Stimulated activated effector memory CD8-positive, alpha-beta T cell treated with anti-CD3 and anti-CD28 coated beads, Interleukin-12 subunit alpha, Interleukin-12 subunit beta, amount 100 ng/mL, for 72 hours (primary cell): ENCODE data around the gene ADORA2B.

Experiments
- ATAC-seq: fragments of 150-1000 bp; cut with Tn5 transposase; 2 replicates; pipeline ENCODE4 v1.10.0; 2021
- DNase-seq, 2 donors: peaks; one replicate each; pipeline ENCODE4 v3.0.0; 2021 to 2022; ENCODE audit warnings: low spot score in 2 of 2
- H3K27ac Mint-ChIP-seq: one replicate; pipeline ENCODE4 v1.8.0; 2022; ENCODE audit warnings: mild to moderate bottlenecking, mixed read lengths
- H3K36me3 Mint-ChIP-seq: one replicate; pipeline ENCODE4 v1.8.0; 2022; ENCODE audit warnings: mild to moderate bottlenecking, mixed read lengths
- H3K4me1 Mint-ChIP-seq: one replicate; pipeline ENCODE4 v1.8.0; 2022; ENCODE audit warnings: mixed read lengths
- H3K4me3 Mint-ChIP-seq: one replicate; pipeline ENCODE4 v1.8.0; 2022; ENCODE audit warnings: mild to moderate bottlenecking, mixed read lengths
- H3K9me3 Mint-ChIP-seq: one replicate; pipeline ENCODE4 v1.8.0; 2022; ENCODE audit warnings: mixed read lengths

The ADORA2B gene

DNA sequence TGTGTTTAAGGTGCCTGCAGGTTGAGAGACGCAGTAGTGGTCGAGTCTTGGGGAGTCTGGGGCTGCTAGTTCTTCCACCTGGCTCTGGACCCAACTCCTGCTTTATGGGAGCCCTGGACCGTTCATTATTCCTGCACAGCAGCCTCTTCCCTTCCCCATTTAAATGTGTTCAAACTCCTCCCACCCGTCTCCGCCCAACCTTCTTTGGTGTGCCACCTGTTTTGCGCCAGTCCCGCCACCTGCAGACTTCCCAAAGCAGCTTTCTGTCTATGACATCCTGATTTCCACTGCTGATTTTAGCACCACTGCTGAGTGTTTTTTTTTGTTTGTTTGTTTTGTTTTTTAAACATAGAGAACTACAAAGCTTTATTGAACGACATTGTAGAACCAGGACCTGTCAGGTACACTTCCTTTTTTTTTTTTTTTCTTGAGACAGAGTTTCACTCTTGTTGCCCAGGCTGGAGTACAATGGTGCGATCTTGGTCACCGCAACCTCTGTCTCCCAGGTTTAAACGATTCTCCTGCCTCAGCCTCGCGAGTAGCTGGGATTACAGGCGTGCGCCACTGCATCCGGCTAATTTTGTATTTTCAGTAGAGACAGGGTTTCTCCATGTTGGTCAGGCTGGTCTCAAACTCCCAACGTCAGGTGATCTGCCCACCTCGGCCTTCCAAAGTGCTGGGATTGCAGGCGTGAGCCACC lies 12.8 kb downstream of the ADORA2B start:
- no peak for ATAC-seq
- Mint-ChIP-seq H3K9me3 (no peaks in the 10 kb centered on the region), H3K4me1 (peaks cover 26% of the 10 kb centered on the region), H3K36me3 (peaks cover 7% of the 10 kb centered on the region), H3K27ac (peak overlapping the region; percentile 29), H3K4me3 (no peak overlapping the region)
- no peak for DNase-seq

DNA sequence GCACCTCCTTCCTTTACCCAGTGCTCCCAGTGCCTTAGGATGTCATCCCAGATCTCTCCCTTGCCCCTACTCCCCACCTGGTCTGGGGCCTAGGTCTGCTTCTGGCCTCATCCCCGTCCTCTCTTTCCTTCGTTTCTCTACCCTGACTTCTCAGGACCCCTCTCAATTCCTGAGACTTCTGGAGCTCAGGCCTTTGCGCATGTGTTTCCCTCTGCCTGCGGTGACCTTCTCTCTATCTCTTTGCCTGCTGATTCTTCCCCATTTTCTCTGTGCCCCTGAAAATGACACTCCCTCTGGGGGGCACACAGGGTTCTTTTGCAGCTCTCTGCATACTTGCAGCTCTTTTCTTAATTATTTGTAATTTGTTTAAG lies 13.5 kb downstream of the ADORA2B start:
- H3K4me3 Mint-ChIP-seq: no peak overlapping the region
- peaks cover 26% of the 10 kb centered on the region for H3K4me1 Mint-ChIP-seq
- DNase-seq (no peak), ATAC-seq (no peak)
- peak overlapping the region; percentile 29 for H3K27ac Mint-ChIP-seq
- H3K9me3 Mint-ChIP-seq: no peaks in the 10 kb centered on the region
- H3K36me3 Mint-ChIP-seq: peaks cover 7% of the 10 kb centered on the region

DNA sequence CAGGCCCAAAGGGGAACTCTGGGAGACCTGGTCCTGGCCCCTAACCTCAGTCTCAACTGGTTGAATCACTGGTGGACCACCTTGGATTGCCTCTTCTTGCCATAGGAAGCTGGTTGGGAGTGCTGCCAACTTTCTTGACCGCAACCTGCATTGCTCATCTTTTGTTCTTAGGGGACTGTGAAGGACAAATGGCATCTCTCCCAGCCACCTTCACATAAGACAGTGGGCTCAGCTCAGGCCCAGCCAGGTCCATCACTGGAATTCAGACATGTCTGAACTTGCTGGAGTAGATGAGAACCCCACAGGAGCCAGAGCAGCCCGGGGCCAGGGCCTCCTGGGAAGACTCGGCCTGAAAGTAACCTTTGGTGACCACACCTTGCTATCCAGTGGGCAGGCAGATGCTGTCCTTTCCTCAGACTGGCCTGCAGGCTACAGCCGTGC lies 18.8 kb downstream of the ADORA2B start:
- DNase-seq (no peak), ATAC-seq (no peak)
- Mint-ChIP-seq H3K4me3 (no peak overlapping the region), H3K4me1 (peaks cover 10% of the 10 kb centered on the region), H3K9me3 (no peaks in the 10 kb centered on the region), H3K36me3 (peaks cover 6% of the 10 kb centered on the region), H3K27ac (no peak overlapping the region)

DNA sequence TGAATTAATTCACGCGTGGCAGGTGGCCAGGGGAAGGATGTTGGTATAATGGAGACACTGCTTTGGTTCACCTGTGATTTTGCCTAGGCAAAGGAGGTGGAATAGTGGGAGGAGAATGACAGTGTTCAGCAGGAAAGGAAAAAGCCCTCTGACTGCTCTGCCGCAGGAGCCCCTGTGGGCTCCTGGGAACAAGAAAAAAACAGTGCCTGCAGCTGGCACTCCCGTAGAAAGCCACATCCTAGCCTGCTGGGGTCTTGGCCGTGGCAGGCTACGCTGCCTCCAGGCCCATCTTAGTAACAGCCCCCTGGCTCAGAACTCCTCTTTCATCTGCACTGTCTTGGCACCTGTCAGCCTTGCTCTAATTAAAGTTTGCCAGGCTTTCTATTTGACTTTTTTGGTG lies 20.6 kb downstream of the ADORA2B start:
- H3K36me3 Mint-ChIP-seq: no peaks in the 10 kb centered on the region
- ATAC-seq: no peak
- DNase-seq: no peak
- no peak overlapping the region for H3K27ac Mint-ChIP-seq
- no peaks in the 10 kb centered on the region for H3K9me3 Mint-ChIP-seq
- peaks cover 6% of the 10 kb centered on the region for H3K4me1 Mint-ChIP-seq
- H3K4me3 Mint-ChIP-seq: no peak overlapping the region

DNA sequence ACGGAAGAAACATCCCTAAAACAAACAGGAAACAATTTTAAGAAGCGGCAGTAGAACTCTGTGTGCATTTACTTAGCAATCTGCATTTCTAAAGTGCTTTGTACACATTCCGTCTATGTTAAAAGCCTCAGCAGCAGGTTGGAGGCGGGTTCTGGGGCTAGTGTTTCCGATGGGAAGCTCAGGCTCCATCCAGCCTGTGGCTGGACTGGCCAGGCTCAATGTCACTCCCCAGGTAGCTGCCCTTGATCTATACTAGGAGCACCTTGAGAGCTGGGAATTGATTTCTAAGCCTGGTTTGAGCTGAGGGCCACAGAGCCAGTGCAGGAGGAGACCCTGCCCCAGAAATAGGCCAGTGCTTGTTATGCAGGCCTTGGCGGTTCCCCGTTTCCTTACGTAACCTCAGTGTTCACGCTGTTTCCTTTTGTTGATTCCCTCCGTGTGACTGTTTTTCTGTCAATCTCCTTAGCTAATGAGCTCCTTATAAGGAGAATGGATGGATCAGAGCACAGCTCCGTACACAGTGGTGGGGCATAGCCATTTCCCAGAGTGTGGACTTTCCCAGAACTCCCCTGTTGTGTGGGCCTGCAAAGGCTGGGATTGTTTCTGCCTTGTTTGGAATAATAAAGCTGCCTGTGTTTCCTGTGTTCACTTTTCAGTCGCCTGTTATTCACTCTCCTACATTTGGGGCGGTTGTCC lies 21.4 kb downstream of the ADORA2B start:
- DNase-seq: no peak
- no peaks in the 10 kb centered on the region for H3K9me3 Mint-ChIP-seq
- no peak overlapping the region for H3K4me3 Mint-ChIP-seq
- no peaks in the 10 kb centered on the region for H3K36me3 Mint-ChIP-seq
- H3K4me1 Mint-ChIP-seq: peaks cover 6% of the 10 kb centered on the region
- H3K27ac Mint-ChIP-seq: no peak overlapping the region
- ATAC-seq: no peak

DNA sequence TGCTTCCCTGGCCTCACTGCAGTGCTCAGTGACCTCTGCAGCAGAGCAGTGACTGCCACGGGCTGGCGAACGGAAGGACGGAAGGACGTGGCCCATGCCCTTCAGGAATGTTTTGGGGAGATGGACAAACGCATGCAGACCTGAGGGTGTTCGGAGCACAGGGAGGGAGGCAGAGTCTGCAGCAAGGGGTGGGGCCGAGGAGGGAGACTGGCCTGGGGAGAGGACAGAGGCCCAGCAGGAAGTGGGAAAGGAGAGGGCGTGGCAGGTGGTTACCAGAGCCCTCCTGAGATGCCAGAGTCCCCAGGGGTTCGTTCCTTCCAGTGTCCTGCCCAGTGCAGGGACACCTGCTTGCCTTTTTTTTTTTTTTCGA lies 21.9 kb downstream of the ADORA2B start:
- no peak for DNase-seq
- Mint-ChIP-seq H3K4me3 (no peak overlapping the region), H3K9me3 (no peaks in the 10 kb centered on the region), H3K4me1 (peaks cover 6% of the 10 kb centered on the region), H3K36me3 (no peaks in the 10 kb centered on the region), H3K27ac (no peak overlapping the region)
- no peak for ATAC-seq

DNA sequence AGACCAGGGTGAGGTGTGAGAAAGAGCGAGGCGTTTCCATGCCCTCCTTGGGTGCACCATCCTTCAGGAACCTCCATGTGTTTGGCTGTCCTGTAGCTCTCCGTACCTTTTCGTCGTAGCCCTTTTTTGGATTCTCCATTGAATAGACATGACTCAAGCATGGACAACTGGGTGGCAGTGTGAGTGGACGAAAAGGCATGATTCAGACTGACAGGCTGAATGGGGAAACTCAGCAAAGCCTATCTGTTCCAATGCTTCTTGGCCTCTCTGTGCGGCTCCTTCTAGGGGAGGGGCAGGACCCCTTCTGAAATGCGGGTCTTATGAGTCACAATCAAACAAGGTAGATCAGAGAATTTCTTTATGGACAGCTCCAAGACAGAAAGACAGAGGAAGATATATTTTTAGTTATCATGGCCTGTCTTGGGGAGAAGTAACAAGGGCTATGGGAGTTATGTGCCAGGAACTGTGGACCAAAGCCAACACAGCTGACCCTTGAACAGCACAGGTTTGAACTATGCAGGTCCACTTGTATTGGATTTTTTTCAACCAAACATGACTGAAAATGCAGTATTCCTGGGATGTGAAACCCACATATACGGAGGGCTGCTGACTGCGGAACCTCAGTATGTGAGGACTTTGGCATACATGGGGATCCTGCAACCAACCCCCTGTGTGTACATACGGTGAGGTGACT lies 22.9 kb downstream of the ADORA2B start:
- DNase-seq: no peak
- H3K27ac Mint-ChIP-seq: no peak overlapping the region
- ATAC-seq: no peak
- no peaks in the 10 kb centered on the region for H3K9me3 Mint-ChIP-seq
- H3K4me1 Mint-ChIP-seq: peaks cover 6% of the 10 kb centered on the region
- no peaks in the 10 kb centered on the region for H3K36me3 Mint-ChIP-seq
- no peak overlapping the region for H3K4me3 Mint-ChIP-seq

DNA sequence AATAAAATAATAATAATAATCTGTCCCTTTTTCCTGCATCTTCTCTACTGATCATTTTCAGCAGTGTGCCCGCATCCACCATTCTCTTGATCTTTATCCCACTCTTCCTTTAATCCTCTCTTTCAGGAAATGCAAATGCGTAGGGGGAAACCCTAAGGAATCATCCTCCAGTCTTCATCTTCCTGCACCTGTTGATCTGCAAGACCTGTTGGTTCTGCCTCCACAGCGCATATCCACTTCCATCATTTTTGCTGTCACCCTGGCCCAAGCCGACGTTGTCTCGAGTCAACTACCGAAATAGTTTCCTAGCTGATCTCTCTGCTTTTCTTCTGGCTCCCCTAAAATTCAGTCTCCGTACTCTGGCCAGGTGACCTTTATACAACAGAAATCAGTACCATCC lies 24.5 kb downstream of the ADORA2B start:
- peaks cover 6% of the 10 kb centered on the region for H3K4me1 Mint-ChIP-seq
- no peaks in the 10 kb centered on the region for H3K36me3 Mint-ChIP-seq
- ATAC-seq: no peak
- DNase-seq: no peak
- no peak overlapping the region for H3K4me3 Mint-ChIP-seq
- H3K9me3 Mint-ChIP-seq: no peaks in the 10 kb centered on the region
- no peak overlapping the region for H3K27ac Mint-ChIP-seq

DNA sequence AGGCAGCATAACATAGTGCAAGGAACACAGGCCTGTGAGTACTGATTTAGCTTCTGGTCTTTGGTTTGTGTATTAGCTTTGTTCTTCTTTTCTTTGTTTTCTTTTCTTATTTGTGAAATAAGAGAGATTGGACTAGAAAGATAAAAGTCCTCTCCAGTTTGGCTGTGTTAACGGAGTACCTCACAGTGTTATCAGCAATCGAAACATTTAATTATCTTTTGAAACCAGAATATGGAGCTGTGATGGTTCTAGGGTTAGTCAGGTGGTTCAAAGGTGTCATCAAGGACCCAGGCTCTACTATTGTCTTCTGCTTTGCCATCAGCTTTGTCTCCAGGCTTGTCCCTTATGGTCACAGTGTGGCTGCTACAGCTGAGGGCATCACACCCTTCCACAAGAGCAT lies 25.6 kb downstream of the ADORA2B start:
- ATAC-seq (no peak), DNase-seq (no peak)
- Mint-ChIP-seq H3K4me3 (no peak overlapping the region), H3K9me3 (no peaks in the 10 kb centered on the region), H3K4me1 (peaks cover 6% of the 10 kb centered on the region), H3K36me3 (peaks cover 7% of the 10 kb centered on the region), H3K27ac (no peak overlapping the region)

DNA sequence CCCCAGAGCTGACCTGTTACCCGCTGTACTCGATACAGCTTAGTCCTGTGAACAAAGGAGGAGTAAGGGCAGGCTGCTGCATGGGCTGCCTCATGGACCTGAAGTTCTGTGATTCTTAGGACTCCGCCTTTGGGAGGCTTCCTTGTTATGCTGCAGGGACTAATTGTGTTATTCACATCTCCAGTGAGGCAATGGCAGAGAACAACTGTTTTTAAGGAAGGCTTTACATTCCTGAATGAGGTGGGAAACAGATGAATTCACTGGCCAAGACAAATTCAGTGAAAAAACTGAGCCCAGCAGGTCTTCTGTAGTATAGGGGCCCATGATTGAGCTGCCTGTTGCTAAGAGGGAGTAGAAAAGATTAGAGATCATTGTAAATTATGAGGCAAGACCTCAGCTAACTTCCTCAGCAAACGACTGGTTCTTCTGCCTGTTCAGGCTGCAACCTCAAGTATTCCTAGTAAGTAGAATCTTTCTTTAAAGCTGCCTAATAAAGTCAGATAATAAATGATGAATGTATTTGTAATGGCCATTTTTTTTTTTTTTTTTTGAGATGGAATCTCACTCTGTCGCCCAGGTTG lies 26.3 kb downstream of the ADORA2B start:
- peaks cover 6% of the 10 kb centered on the region for H3K4me1 Mint-ChIP-seq
- DNase-seq (no peak), ATAC-seq (no peak)
- peaks cover 9% of the 10 kb centered on the region for H3K36me3 Mint-ChIP-seq
- no peaks in the 10 kb centered on the region for H3K9me3 Mint-ChIP-seq
- H3K4me3 Mint-ChIP-seq: no peak overlapping the region
- H3K27ac Mint-ChIP-seq: no peak overlapping the region

DNA sequence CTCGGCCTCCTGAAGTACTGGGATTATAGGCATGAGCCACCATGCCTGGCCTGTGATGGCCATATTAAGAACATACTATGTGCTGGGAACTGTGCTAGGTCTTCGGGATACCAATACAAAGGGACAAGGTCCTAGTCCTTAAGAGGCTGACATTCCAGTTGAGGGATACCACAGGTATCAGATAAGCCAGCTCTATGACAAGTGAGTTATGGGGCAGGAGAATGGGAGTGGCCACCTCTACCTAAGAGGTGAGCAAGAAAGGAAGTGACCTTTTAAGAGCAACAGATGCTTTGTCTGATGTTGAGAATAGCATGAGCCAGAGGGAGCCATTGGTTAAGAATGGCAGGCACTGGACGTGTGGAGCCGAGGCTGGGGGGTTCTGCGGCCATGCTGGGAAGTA lies 27.0 kb downstream of the ADORA2B start:
- Mint-ChIP-seq H3K27ac (no peak overlapping the region), H3K9me3 (no peaks in the 10 kb centered on the region), H3K36me3 (peaks cover 9% of the 10 kb centered on the region), H3K4me3 (no peak overlapping the region), H3K4me1 (peaks cover under 1% of the 10 kb centered on the region)
- no peak for DNase-seq
- no peak for ATAC-seq

DNA sequence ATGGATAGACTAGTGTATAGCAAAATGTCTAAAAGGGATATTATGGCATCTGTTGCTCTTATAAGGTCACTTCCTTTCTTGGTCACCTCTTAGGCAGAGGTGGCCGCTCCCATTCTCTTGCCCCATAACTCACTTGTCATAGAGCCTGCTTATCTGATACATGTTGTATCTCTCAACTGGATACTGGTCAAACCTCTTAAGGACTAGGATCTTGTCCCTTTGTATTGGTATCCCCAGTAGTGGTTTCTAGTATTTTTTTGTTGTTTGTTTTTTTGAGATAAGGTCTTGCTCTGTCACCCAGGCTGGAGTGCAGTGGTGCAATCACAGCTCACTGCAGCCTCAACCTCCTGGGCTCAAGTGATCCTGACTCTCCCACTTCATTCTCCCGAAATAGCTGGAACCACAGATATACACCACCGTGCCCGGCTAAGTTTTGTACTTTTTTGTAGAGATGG lies 27.6 kb downstream of the ADORA2B start:
- DNase-seq: no peak
- ATAC-seq: no peak
- Mint-ChIP-seq H3K9me3 (no peaks in the 10 kb centered on the region), H3K4me3 (no peak overlapping the region), H3K36me3 (peaks cover 15% of the 10 kb centered on the region), H3K27ac (no peak overlapping the region), H3K4me1 (no peaks in the 10 kb centered on the region)

DNA sequence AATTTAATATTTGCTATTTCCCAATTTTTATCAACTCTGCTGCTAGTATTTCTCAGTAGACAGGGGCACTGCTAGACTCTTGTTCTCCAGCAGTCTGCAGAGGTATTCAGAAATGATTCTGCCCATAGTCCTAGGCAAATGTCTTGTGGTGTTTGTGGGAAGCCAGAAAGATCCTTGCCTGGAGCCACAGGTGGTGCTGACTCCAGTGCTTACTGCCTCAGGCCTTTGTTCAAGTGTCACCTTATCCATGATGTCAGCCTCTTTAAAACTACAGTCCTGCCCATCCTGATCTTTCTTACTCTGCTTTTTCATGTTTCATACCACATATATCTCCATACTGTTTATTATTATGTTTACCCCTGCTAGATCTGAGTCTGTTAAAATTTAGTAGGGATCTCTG lies 28.1 kb downstream of the ADORA2B start:
- Mint-ChIP-seq H3K27ac (no peak overlapping the region), H3K4me3 (no peak overlapping the region), H3K9me3 (no peaks in the 10 kb centered on the region), H3K36me3 (peaks cover 20% of the 10 kb centered on the region), H3K4me1 (no peaks in the 10 kb centered on the region)
- no peak for ATAC-seq
- no peak for DNase-seq

DNA sequence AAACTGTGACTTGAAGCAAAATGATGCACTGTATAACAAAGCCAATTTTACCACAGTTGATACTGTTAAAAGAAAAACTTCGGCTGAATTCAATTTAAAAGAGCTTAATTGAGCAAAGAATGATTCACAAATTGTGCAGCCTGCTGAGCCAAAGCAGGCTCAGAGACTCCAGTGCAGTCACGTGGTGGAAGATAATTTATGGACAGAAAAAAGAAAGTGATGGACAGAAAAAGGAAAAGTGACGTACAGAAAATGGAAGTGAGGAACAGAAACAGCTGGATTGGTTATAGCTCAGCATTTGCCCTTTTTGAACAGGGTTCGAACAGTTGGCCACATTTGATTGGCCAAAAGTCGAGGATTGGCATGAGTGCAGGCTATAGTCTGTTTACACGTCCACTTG lies 28.9 kb downstream of the ADORA2B start:
- no peaks in the 10 kb centered on the region for H3K4me1 Mint-ChIP-seq
- peaks cover 26% of the 10 kb centered on the region for H3K36me3 Mint-ChIP-seq
- H3K27ac Mint-ChIP-seq: no peak overlapping the region
- no peak overlapping the region for H3K4me3 Mint-ChIP-seq
- DNase-seq (no peak), ATAC-seq (no peak)
- H3K9me3 Mint-ChIP-seq: no peaks in the 10 kb centered on the region

DNA sequence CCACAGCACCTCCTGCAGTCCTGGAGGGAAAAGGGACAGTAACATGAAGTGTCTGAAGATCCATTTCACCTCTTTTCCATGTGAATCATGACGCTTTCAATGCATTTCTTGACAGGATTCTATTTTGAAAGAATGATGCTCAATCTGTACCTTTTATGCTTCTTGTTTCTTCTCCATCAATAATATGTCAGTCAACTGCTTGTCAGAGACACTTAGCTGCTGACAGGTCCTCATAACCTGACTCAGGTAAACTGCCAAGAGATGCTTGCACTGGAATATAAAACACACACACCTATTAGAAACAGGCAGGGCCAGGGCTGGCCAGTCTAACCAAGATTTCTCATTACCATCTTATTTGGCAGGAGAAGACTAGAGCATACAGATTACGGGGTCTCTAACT lies 33.0 kb downstream of the ADORA2B start:
- Mint-ChIP-seq H3K36me3 (peaks cover 46% of the 10 kb centered on the region), H3K9me3 (no peaks in the 10 kb centered on the region), H3K4me1 (peaks cover 13% of the 10 kb centered on the region), H3K27ac (no peak overlapping the region), H3K4me3 (no peak overlapping the region)
- ATAC-seq (no peak), DNase-seq (no peak)

DNA sequence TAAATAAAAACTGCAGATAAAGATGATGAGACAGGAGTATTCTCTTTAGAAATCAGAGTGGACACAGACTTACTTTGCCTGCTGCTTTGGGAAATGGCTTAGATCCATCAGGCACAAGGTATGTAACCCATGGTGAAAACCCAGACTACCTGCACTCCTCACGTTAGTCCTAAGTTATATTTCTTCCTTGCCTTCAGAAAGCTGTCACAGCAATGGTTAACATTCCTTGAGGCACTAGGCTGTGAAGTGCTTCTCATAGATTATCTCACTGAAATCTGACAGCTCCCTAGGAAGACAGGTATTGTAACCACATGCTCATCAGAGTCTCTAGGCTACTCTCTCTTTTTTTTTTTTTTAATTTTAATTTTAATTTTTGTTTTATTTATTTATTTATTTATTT lies 33.7 kb downstream of the ADORA2B start:
- H3K4me3 Mint-ChIP-seq: no peak overlapping the region
- ATAC-seq (no peak), DNase-seq (no peak)
- peaks cover 13% of the 10 kb centered on the region for H3K4me1 Mint-ChIP-seq
- no peaks in the 10 kb centered on the region for H3K9me3 Mint-ChIP-seq
- H3K36me3 Mint-ChIP-seq: peaks cover 49% of the 10 kb centered on the region
- H3K27ac Mint-ChIP-seq: no peak overlapping the region
